GM19328 (cell line): Measurements from ENCODE around the gene ZDHHC8.

Source experiments
- ATAC-seq: cut with Tn5 transposase; IDR thresholded peaks from one replicate; pipeline ENCODE4 v1.9.1; 2021; ENCODE audit warnings: mild to moderate bottlenecking, moderate library complexity; ENCODE audit not compliant: unreplicated experiment

Gene ZDHHC8

GRCh38 chr22:20128902-20129746 lies 2.5 kb upstream of the ZDHHC8 start:
- no peak for ATAC-seq

DNA sequence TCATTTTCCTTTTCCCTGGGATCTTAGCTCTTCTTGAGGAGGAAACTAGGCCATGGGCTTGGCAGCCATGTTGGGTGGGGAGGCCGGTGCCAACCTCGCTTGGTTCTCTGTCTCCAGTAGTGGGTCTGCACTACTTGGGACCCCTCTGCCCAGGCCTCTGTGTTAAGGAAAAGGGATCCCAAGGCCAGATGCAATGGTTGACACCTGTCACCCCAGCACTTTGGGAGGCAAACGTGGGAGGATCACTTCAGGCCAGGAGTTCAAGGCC lies 1.9 kb upstream of the ZDHHC8 start:
- ATAC-seq, result no peak

GRCh38 chr22:20130319-20130718 lies 1.3 kb upstream of the ZDHHC8 start:
- no peak for ATAC-seq

DNA sequence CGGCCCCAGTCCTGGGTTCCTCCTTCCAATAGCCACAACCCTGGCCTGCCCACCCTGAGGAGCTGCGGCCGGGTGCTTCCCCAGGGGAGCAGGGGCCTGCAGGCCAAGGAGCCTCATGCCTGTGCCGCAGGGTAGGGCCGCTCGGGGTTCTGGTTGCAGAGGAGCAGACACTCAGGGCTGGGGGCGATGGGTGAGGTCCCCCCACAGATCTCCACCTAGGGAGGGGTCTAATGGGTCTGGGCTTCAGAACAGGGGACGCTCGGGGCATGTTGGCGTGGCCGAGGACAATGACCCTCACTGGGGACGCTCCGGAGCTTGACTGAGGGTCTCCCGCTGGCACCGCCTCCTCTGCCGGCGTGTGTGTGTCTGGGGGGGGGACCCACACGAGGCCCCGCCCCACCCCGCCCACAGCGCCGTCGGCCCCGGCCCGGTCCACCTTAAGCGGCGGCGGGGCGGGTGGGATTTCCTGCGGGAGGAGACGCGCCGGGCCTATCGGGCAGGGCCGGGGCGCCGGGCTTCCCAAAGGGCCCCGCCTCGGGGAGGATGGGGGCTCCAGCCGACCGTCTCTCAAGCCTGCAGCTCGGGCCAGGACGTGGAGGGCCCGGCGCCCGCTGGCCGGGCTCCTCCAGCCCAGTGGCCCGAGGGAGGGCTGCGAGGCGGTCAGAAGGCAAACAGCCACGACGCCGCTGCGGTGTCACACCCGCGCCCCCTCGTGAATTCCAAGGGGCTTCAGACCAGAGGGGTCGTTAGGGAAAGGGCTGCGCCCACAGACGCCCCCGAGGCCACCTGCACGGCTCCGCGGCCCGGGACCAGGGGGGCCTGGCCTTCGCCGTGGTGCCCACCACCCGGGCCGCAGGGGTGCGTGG lies 640 bp upstream of the ZDHHC8 start:
- ATAC-seq, result peak; percentile 62

DNA sequence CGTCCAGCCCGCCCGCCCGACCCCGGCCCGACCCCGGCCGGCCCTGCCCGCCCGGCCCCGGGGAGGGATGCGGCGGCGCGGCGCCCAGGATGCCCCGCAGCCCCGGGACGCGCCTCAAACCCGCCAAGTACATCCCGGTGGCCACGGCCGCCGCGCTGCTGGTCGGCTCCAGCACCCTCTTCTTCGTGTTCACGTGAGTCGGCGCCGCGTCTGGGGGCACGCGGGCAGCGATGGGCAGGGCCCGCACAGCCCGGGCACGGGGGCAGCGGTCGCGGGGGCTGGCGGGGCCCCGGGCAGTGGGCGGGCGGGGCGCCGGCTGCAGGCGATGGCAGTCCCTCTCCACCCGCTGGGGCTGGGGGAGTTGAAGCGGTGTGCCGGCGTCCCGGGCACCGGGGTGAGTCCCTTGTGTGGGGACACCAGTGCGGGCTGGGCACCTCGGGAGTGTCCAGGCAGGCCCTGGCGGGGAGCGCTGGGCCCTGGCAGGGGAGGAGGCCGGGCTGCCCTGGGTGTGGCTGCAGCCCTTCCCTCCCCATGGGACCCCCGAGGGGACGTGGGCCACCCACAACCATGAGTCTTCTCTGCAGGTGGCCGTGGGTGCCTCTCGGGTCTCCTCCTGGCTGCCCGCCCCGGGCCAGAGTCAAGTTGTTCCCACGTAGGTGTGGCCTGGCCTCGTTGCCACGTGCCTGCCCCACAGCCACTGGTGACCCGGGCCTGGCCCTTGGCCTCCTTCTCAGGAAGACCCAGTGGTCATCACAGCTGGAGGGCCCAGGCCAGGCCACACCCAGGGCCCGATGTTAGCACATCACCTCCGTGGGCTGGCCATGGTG lies 468 bp downstream of the ZDHHC8 start:
- ATAC-seq, result peak; percentile 3

- no peak for ATAC-seq
Measured at GRCh38 chr22:20132686-20133246, 1.2 kb downstream of the ZDHHC8 start.

DNA sequence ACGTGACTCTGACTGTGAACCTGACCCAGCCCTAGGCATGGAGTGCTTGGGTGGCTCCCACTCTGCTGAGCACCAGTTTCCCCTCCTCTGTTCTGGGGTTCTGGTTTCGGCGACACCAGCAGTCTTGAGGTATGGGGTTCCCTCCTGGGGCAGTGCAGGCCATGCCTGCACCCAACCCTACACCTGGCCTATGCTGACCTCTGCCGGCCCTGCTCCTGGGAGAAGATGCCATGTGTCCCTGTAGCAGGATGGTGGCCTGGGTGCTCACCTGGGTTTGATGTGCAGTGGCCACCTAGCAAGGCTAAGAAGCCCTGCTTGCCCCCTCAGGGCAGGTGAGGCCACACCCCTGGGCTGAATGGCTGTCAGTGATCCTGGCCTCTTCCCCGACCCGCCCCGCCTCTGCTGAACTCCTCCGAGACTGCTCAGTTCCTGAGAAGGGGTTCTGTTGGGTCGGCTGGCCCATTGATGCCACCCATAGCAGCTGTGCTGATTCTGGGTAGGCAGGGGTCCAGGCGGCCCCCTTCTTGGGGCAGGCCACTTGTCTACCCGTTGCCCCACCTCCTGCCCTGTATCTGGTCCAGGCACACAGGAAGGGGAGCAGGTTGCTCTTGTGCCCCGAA lies 2.4 kb downstream of the ZDHHC8 start:
- ATAC-seq, result no peak

- no peak for ATAC-seq
Measured at GRCh38 chr22:20135265-20135664, 3.7 kb downstream of the ZDHHC8 start.

DNA sequence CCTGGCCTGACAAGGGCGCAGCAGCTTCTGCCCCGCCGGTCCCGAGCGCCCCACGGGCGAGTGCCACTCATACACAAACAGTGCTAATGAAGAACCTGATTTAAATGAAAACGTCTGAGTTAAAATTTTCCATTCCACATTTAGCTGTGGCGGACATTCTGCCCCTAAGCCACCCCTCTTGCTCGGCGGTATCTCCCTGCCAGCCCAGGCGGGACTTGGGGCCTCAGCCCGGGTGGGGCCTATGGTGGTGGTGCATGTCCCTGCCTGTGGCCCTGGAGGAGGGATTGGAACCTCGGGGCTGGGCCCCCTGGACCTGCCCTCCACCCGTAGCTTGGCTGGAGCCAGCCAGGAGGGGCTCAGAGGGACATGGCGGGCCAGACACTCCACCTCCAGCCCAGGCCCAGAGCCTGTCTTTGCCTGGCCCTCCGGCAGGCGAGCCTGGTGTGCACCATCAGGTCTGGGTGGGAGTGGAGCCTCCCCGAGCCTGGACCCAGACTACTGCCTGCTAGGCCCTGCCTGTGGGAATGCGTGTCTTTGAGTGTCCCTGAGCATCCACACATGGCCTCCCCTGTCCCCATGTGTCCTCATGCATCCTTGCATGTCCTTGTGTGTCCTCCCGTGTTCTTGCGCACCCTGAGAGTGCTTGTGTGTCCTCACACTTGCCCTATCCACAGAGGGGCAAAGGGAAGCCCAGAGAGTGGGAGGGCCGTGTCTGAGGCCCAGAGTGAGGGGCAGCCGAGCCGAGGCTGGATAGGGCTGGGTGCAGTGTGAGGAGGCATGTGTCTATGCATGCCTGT lies 4.4 kb downstream of the ZDHHC8 start:
- ATAC-seq, result no peak

GRCh38 chr22:20136603-20136873 lies 4.9 kb downstream of the ZDHHC8 start:
- no peak for ATAC-seq

- no peak for ATAC-seq
Measured at GRCh38 chr22:20137113-20137512, 5.5 kb downstream of the ZDHHC8 start.

DNA sequence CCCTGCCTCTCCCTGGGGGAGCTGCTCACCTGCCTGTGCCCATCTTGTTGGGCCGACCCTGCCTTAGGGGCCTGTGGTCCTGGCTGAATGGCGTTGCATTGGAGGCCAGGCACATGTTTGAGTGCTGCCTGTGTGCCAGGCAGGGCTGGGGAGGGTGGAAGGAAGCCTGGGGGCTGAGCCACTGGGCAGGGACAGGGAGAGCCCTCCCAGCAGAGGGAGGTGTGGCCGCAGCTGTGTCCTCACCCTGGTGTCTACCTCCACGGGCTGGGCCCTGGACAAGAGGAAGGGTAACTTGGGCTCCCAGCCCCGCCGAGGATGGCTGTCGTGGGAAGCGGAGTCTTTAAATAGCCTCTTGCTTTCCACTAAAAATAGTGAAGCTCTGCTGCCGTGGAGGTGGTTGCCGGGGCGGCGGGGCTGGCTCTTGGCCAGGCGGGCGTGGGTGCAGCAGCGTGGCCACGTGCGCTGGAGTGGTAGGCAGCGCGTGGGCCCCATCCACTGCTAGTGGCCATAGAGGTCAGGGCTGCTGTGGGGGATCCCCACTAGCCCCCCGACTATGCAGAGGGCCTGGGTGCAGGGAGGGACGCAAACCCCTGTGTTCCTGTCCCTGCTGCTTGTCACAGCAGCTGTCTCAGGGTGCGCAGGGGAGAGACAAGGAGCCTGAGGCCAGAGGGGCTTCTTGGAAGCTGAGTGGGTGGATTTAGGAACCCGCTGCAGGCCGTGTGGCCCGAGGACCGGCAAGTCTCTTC lies 6.2 kb downstream of the ZDHHC8 start:
- ATAC-seq, result no peak

DNA sequence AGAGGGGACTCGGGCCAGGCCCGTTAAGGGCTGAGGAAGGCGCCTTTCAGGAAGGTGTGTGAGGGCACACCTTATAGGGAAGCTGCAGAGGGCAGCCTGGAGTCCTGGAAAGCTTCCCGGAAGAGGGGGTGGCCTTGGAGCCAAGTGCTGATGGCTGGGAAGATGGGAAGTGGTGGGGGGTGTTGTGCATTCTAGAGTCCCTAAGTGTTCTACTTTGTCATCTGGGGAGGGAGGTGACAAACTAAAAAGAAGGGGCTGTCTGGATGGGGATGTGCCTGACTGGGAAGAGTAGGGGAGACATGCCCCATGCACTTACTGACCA lies 6.8 kb downstream of the ZDHHC8 start:
- no peak for ATAC-seq

DNA sequence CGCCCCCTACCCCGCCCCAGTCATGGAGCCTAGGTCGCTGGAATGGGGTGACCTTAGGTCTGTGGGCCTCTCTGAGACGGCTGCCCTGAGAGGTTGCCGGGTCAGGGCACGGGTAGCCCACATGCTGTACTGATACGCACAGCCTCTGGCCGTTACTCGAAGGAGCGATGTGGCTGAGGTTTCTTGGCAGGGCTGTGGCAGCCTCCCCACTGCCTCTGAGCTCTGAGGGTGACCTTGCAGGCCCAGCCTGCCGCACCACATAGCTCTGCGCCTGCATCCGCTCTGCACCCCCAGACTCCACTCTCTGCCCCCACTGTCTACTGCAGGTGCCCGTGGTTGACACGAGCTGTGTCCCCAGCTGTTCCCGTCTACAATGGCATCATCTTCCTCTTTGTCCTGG lies 7.3 kb downstream of the ZDHHC8 start:
- ATAC-seq, result no peak

GRCh38 chr22:20139391-20140106 lies 7.9 kb downstream of the ZDHHC8 start:
- ATAC-seq, result no peak

DNA sequence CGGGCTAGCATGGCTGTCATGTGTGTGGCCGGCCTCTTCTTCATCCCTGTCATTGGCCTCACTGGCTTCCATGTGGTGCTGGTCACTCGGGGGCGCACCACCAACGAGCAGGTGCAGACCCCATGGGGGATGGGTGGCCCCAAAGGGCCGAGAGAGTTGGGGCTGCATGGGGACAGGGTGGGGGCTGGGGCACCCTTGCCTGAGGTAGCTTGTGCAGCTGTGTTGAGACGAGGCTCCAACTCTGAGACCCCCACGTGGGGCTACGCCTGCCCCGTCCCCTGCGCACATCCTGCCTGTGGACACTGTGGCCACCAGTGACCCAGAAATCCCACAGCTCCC lies 8.5 kb downstream of the ZDHHC8 start:
- ATAC-seq, result no peak

- ATAC-seq, result no peak
Measured at GRCh38 chr22:20140521-20140964, 8.9 kb downstream of the ZDHHC8 start.

- no peak for ATAC-seq
Measured at GRCh38 chr22:20141186-20142077, 9.8 kb downstream of the ZDHHC8 start.
